Smooth muscle cell (in vitro differentiated cells): ENCODE data around the gene MS4A6A. TPM values are rescaled to one million over a fixed set of nuclear protein-coding genes. Genes with fewer than 3 reads are reported as not detected.

Source experiments
- DNase-seq: peaks from one replicate; lab custom pipeline; 2025; ENCODE audit not compliant: unreplicated experiment; lab: John Stamatoyannopoulos, UW
- H2AFZ ChIP-seq: fragments of 200-600 bp; sonication (generic); 2 replicates; pipeline ENCODE4 v1.6.0; 2016; ENCODE audit warnings: antibody characterized with exemption, low read depth, mild to moderate bottlenecking
- H3F3A ChIP-seq: fragments of 200-600 bp; sonication (generic); 2 replicates; pipeline ENCODE4 v1.6.0; 2017; ENCODE audit warnings: antibody characterized with exemption, low read depth
- H3K27ac ChIP-seq: fragments of 200-600 bp; sonication (generic); 2 replicates; pipeline ENCODE4 v1.5.1; 2016; ENCODE audit warnings: low read depth, mild to moderate bottlenecking
- H3K27me3 ChIP-seq: fragments of 200-600 bp; sonication (generic); 2 replicates; pipeline ENCODE4 v1.6.1; 2016; ENCODE audit warnings: low read depth, mild to moderate bottlenecking
- H3K36me3 ChIP-seq: fragments of 200-600 bp; sonication (generic); 2 replicates; pipeline ENCODE4 v1.5.1; 2016; ENCODE audit warnings: low read depth
- H3K4me1 ChIP-seq: fragments of 200-600 bp; sonication (generic); 2 replicates; pipeline ENCODE4 v1.5.1; 2016; ENCODE audit warnings: low read depth
- H3K4me2 ChIP-seq: fragments of 200-600 bp; sonication (generic); 2 replicates; pipeline ENCODE4 v1.6.0; 2016; ENCODE audit warnings: mild to moderate bottlenecking
- H3K4me3 ChIP-seq: fragments of 200-600 bp; sonication (generic); 2 replicates; pipeline ENCODE4 v1.5.1; 2016; ENCODE audit warnings: mild to moderate bottlenecking
- H3K79me2 ChIP-seq: fragments of 200-600 bp; sonication (generic); 2 replicates; pipeline ENCODE4 v1.6.0; 2016; ENCODE audit warnings: low read depth, mild to moderate bottlenecking
- H3K9ac ChIP-seq: fragments of 200-600 bp; sonication (generic); 2 replicates; pipeline ENCODE4 v1.6.0; 2016; ENCODE audit warnings: low read depth
- H3K9me3 ChIP-seq: fragments of 200-600 bp; sonication (generic); replicated peaks from 2 replicates; pipeline ENCODE4 v1.5.1; 2016; ENCODE audit warnings: low read depth
- H4K20me1 ChIP-seq: fragments of 200-600 bp; sonication (generic); 2 replicates; pipeline ENCODE4 v1.6.0; 2016; ENCODE audit warnings: low read depth
- CTCF ChIP-seq: fragments of 200-600 bp; sonication (generic); IDR thresholded peaks from 2 replicates; pipeline ENCODE4 v1.5.1; 2017; ENCODE audit warnings: borderline replicate concordance, mild to moderate bottlenecking, antibody characterized with exemption; ENCODE audit not compliant: insufficient read depth, poor library complexity, severe bottlenecking
- WGBS: methylation state at CpG from one replicate; pipeline ENCODE4 v1.1.7; 2016; ENCODE audit warnings: low lambda C conversion rate; 5-methylcytosine and 5-hydroxymethylcytosine counted together
- polyA plus RNA-seq: library from polyadenylated mRNA; unstranded; fragments of >200 nt; fragmentation: Nextera tagmentation; extraction: Ambion mirVana; gene quantifications from 2 replicates; pipeline ENCODE4 v1.2.1, GENCODE V29; 2016
- total RNA-seq: library from RNA; depleted of rRNA; stranded (reverse); fragments of >200 nt; gene quantifications from 2 replicates; pipeline ENCODE4 v1.2.3, GENCODE V29; 2014

Gene MS4A6A
- total and polyA plus RNA-seq, 2 experiments from 2014 or later = not detected

DNA sequence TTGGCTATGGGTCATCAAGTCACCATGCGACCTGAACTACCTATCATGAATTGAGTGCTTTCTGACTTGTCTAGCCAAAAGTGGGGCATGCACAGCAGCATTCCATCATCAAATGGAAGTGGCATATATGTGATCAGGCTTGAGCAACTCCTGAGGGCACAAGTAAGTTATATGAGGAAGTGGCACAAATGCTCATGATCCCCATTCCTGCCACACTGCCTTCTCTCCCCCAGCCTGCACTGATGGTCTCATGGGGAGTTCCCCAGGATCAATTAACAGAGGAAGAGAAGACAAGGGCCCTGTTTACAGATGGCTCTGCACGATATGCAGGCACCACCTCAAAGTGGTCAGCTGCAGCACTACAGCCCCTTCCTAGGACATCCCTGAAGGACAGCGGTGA, 38.3 kb upstream of the MS4A6A start:
- H3K9me3 ChIP-seq = no peaks in the 10 kb centered on the region
- H3K4me3 ChIP-seq = no peak overlapping the region
- WGBS = 86% methylated on average over 3 of the region's 3 CpGs
- no peaks in the 10 kb centered on the region for H3K79me2 ChIP-seq
- H3F3A ChIP-seq = no peaks in the 10 kb centered on the region
- no peak overlapping the region for H2AFZ ChIP-seq
- no peaks in the 10 kb centered on the region for H4K20me1 ChIP-seq
- H3K4me2 ChIP-seq = no peak overlapping the region
- no peak for TF ChIP-seq CTCF
- no peaks in the 10 kb centered on the region for H3K36me3 ChIP-seq
- no peak for DNase-seq
- H3K9ac ChIP-seq = no peak overlapping the region
- no peaks in the 10 kb centered on the region for H3K27me3 ChIP-seq
- H3K27ac ChIP-seq = no peak overlapping the region
- H3K4me1 ChIP-seq = no peaks in the 10 kb centered on the region

DNA sequence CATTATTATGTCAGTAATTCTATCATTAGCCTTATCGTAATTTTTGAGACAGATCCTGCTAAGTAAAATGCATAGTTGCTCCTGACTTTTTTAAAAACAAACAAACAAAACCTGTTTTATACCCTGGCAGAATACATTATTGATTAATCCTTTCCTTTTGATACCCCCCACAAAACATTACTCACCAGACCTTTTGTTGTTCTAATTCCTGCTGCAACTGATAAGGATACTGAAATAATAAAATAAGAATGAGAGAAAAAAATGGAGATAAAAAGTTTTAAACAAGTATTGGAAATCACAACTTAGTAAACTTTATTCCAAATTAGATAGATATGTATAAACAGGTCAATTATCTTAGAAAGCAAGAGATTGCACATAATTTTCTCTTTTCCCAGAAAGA, 31.5 kb upstream of the MS4A6A start:
- H3K4me2 ChIP-seq = no peak overlapping the region
- no peak overlapping the region for H3K27ac ChIP-seq
- no peaks in the 10 kb centered on the region for H4K20me1 ChIP-seq
- H3K79me2 ChIP-seq = no peaks in the 10 kb centered on the region
- H3K4me3 ChIP-seq = no peak overlapping the region
- no peaks in the 10 kb centered on the region for H3K9me3 ChIP-seq
- H2AFZ ChIP-seq = no peak overlapping the region
- DNase-seq = no peak
- H3K36me3 ChIP-seq = no peaks in the 10 kb centered on the region
- H3K9ac ChIP-seq = no peak overlapping the region
- 78% methylated on average over 1 of the region's 1 CpG for WGBS
- H3K27me3 ChIP-seq = no peaks in the 10 kb centered on the region
- TF ChIP-seq CTCF = no peak
- H3F3A ChIP-seq = no peaks in the 10 kb centered on the region
- H3K4me1 ChIP-seq = no peaks in the 10 kb centered on the region

DNA sequence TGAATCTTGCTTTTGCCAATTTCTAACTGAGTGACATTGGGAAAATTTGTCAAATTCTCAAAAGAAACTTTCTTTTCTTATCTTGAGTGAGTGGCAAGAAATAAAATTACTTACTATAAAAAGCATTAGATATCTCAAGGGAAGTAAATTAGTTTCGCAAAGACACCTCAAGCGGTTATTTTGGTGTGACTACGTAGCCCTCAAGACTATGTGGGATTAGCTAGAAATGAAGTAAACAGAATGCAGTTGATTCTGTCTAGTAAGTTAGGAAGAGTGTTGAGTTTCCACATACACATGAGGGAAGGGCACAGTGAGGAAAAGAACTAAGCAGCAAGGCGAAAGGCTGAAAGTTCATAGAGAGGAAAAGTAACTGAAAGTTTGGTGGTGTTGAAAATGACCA, 28.3 kb upstream of the MS4A6A start:
- no peak overlapping the region for H3K27ac ChIP-seq
- WGBS = 92% methylated on average over 4 of the region's 4 CpGs
- no peaks in the 10 kb centered on the region for H4K20me1 ChIP-seq

More for the DNA sequence above, 28.3 kb upstream of the MS4A6A start:
- H3K79me2 ChIP-seq = no peaks in the 10 kb centered on the region
- H3K4me1 ChIP-seq = peaks cover 4% of the 10 kb centered on the region
- no peaks in the 10 kb centered on the region for H3K9me3 ChIP-seq
- no peak for TF ChIP-seq CTCF
- H3F3A ChIP-seq = no peaks in the 10 kb centered on the region
- H3K36me3 ChIP-seq = no peaks in the 10 kb centered on the region
- no peak overlapping the region for H2AFZ ChIP-seq
- H3K4me3 ChIP-seq = no peak overlapping the region
- no peak overlapping the region for H3K4me2 ChIP-seq
- no peaks in the 10 kb centered on the region for H3K27me3 ChIP-seq
- DNase-seq = no peak
- no peak overlapping the region for H3K9ac ChIP-seq
